Anterior cingulate cortex (tissue), 58 donors: Measurements from ENCODE around the gene TEX14.
"Not testable (repeated sequence)": the region's sequence is repeated elsewhere in the genome, so short reads cannot be mapped to it uniquely, and the experiment has no call there.

Experiments
- DNase-seq, 58 donors: peaks; one replicate each; lab custom pipeline; 2025; lab: John Stamatoyannopoulos, UW

The TEX14 gene

DNA sequence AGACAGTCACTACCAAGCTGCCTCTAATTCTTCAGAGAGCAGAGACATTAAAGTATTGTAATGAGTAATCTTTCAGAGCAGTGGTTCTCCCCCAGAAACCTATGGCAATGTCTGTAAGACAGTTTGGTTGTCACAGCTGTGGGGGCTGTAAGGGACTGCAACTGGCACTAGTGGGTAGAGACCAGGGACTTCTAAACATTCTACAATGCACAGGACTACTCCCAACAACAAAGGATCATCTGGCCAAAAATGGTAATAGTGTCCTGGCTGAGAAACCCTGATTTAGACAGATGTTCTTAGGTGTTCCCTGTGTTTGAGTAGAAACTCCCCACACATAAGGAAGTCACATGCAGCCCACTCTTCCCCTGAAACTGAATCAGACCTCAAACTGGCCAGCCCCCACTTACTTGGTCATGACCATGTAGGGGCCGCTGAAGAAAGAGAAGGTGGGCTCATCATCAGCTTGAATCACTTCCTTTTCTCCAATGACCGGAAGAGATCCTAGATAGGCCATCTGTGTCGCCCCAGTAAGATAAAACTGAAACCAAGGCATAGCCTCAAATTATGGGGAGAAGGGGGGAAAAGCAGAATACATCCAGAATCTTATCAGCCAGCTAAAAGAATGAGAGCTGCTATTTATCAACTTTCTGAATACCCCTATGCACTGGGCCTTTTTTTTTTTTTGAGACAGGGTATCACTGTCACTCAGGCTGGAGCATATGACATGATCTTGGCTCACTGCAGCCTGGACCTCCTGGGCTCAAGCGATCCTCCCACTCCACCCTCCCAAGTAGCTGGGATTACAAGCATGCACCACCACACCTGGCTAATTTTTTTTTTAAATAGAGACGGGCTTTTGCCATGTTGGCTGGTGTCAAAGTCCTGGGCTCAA is 75.8 kb downstream of the TEX14 start:
- DNase-seq = no peak

DNA sequence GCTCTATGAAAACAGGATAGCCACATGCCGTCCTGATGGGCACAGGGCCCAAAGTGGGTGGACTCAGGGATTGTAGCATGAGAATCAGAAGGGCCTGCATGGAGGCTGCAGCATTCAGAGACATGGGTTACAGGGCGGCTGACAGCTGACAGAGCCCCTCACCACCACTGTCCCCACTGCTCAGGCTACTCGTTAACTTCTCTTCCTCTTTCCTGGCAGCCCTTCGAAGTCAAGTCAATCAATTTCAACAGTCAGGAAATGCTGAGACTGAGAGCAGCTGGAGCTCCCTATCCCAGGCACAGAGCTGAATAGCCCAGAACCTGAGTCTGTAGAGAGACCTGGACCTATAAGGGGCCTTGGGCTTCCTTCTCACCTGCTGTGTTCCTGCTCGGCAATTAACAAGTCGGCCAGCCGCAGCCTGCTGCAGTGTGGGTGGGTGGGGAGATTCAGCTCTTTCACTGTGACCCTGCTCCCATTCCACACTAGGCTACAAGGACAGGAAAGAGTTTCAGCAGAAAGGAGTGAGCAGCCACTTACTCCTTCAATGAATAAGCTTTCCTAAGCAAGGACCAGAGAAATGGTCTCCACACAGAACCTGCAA is 76.9 kb downstream of the TEX14 start:
- DNase-seq = no peak

DNA sequence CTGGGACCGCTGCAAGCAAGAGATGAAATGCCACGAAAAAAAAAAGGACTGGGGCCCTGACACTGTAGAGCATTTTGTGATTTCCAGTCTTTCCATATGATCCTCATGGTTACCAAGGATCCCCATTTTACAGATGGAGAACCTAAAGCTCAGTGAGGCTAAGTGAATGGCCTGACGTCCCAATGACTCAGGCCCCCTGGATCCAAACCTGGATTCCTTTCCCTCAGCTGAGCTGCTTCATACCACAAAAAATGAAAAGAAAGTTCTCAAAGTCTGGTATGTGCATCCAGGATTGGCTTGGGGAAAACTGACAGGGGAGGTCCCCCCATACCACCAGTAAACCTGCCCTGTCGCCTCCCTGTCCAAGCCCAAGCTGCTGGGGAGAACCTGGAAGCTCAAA is 80.5 kb downstream of the TEX14 start:
- DNase-seq = no peak

DNA sequence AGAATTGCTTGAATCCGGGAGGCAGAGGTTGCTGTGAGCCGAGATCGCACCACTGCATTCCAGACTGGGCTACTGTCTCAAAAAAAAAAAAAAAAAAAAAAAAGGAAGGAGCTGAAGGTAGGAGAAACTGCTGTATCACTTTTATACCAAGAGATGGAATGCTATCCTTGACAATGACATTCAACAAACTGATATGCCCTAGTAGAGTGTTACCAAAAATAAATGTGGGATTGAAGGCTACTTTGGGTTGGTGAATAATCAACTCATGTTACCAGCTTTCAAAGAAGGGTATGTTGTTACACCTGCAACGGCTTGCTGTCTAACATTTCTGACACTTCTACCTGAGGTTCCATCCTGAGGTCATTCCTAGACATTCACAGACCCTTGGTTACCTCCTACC is 84.9 kb downstream of the TEX14 start:
- no peak for DNase-seq

DNA sequence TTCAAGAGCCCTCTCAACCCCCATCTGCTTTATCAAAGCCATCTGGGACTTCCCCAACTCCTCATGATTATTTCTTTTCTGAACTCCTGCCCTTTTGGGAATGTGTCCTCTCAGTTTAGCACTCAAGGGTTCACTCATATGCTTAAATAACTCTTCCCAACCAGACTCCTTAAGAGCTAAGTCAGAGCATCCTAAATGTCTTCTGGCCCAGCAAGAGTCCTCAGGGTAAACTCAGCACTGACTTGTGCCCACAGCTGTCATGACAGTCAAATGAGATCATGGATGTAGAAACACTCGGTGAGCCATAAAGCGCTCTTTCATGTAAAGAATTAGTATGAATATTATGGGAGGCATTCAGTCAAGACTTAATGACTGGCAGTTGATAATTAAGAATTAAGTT is 85.9 kb downstream of the TEX14 start:
- no peak for DNase-seq

DNA sequence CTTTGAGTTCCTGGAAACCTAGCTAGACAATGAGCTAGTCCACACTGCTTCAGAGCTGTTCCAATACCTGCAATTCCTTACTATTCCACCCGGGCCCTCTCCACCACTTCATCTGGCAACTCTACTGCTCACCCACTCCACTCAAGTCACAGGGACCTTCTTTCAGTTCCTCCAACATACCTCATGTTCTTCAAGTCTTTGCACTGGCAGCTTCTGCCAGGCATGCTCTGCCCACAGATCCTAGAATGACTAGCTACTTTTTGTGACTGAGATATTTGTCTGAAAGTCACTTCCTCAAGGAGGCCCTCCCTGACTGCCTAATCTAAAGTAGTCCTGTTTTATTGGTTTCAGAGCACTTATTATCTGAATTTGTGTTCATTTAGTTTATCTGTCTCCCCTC is 86.4 kb downstream of the TEX14 start:
- no peak for DNase-seq

DNA sequence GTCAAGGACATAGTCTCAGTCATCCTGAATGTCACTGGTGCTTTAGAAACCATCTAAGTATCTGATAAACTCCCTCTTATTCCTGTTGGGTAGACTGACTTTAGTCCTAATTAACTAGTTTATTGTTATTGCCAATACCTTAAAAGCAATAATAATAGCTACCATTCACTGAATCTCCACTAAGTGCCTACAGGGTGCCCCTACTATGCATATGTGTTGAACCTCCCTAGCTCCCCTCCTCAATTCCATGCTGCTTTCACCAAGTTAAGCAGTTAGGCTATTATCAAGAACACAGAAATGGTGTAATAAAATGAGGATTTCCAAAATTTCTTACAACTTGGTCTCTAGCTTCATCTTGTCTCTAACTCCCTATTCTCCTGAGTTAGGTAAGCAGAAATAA is 89.9 kb downstream of the TEX14 start:
- DNase-seq = no peak

DNA sequence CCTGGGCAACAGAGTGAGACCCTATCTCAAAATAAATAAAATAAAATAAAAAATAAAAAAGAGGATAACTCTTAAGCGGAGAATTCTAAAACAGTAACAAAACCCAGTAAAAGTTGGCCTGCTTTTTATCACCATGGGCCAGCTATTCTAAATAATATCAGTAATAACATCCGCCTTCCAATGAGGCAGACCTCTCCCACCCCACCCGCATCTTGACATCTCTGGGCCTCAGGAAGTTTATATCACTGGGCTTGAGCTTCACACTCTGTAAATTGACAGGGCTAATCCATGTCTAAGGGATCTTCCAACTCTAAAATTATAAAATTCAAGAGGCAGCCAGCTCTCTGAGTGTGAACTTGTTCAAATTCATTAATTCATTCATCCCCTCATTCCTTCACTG is 94.5 kb downstream of the TEX14 start:
- no peak for DNase-seq

DNA sequence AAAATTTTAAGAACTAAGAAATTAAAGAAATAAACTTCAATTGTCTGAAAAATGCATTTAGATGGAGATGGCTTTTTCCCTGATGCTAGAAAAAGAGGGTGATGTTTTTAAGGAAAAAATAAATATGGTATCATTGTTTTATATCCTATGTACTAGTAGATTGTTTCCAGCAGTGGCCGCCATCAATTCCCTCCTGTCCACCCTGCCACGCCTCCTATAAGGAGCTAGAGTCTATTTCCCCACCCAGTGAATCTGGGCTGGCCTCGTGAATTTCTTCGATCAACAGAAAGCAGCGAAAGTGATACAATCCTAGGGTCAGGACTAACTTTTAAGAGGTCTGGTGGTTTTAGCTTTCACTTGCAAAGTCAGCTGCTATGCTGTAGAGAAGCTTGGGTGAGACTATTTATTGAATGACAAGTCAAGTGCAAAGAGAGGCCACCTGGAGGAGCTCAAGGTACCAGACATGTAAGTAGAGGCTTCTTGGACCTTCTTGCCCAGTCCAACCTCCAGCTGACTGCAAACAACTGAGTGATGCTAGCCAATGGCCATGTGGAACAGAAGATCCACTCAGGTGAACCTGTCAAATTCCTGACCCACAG is 96.6 kb downstream of the TEX14 start:
- no peak for DNase-seq

DNA sequence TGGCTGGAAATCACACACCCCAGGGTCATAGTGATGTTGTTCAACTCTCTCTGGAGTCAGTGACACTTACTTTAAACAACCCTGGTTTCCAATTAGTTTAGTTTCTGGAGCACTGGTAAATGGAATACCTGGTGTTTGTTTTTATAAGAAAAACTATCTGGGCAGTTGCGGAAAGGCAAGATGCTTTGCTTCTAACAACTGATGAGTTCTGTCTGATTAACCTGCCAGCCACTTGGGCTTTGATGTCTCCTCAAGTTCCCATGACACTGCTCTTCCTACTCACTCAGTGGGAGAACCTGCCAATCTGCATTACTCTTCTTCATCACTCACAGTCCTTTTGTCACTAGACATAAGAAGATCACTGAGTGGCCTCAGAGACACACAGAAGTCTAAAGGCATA is 98.7 kb downstream of the TEX14 start:
- no peak for DNase-seq

DNA sequence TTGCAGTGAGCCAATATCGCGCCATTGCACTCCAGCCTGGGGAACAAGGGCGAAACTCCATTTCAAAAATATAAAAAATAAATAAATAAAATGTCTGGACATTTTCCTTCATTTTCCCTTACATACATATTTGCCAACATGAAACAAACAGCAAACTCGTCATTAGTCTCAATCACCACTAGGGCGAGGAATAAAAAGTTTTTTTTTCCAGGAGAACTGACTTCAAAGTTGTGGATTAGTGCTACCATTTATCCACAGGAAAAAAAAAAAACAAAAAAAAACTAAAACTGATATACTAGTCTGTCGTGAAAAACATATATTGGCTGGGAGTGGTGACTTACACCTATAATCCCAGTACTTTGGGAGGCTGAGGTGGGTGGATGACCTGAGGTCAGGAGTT is 100.4 kb downstream of the TEX14 start:
- no peak for DNase-seq

DNA sequence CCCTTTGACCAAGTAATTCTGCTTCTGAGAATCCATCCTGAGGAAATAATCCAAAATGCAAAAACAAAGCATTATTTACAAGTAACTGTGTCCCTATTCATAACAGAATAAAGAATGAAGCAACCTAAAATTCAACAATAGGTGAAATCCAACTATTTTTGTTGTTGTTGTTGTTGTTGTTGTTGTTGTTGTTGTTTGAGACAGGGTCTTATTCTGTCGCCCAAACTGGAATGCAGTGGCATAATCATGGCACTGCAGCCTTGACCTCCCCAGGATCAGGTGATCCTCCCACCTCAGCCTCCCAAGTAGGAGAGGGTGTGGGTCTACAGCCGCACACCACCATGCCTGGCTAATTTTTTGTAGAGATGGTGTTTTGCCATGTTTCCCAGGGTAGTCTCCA is 101.5 kb downstream of the TEX14 start:
- no peak for DNase-seq

DNA sequence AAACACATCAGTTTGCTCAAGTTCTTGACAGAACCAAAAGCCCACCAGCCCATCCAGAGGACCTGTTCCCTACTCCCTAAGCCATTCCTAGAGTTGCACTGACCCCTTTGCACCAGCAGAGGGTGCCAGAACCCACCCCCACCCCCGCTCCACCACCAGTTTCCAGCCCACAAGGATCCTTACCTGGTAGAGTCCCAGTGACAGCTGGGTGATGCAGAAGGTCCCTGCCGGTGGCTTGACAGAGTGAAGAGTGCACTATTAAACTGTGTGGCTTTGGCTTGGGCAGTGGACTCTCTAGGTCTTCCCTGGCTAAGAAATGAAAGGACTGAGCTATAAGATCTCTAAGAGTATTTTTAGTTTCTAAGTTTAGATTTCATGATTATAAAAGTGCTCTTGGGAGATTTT is 104.1 kb downstream of the TEX14 start:
- peak in 47 of 58 donors; percentile 1 to 71 (median 27) for DNase-seq

DNA sequence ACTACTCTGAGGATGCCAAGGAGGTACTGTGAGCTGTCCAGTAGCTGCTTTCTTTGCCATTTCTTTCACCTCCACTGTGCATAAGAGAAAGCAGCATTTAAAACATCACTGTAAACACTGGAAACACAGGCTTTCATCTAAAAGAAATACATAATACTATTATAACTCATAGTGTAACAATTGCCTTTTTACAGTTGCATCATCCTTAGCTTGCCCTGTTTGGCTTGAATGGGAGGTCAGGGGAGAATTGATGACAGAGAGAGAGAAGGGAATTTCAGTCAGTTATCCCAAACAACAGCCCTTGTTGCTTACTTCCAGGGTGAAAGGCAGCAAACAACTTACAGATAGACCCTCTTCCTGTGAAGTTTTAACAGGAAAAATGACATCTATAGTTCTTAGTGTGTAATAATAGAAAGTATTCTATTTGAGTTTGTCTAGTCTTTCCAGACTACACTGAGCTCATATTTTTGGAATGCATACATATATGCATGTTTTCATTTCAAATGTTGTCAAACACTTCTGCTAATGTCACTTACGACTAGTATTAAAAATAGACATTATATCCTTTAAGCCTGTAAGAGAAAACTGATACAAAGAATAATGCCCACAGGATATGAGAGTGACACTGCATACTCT is 105.7 kb downstream of the TEX14 start:
- DNase-seq = no peak

DNA sequence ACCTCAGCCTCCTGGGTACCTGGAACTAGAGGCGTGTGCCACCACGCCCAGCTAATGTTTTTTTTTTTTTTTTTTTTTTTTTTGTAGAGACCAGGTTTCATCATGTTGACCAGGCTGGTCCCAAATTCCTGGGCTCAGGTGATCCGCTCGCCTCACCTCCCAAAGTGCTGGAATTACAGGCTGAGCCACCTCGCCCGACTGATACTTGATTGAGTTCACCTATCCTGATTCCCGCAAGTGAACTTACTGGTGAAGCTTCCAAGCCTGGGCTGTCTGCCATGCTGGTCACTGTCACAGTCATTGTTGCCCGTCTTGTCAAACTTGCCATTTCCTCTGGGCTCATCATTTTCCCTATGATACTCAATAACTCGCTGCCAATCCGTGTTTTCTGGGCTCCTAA is 106.3 kb downstream of the TEX14 start:
- peak in 3 of 58 donors; percentile 2 to 3 (median 2) for DNase-seq

DNA sequence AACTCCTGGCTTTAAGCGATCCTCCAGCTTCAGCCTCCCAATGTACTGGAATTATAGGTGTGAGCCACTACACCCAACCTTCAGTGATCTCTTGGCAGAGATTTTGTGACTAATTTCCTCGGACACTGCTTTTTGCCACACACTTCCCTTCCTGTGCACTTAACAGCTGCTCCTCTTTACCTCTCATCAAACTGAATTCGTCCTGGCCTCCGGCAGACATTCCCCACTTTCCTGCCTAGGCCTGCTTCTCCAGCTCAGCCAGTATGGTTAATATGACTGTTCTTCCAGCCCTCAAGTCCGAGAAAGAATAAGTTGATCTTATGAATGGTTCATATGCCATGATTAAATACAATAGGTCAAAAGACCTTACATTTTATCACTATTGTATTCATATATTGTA is 108.4 kb downstream of the TEX14 start:
- DNase-seq = no peak

DNA sequence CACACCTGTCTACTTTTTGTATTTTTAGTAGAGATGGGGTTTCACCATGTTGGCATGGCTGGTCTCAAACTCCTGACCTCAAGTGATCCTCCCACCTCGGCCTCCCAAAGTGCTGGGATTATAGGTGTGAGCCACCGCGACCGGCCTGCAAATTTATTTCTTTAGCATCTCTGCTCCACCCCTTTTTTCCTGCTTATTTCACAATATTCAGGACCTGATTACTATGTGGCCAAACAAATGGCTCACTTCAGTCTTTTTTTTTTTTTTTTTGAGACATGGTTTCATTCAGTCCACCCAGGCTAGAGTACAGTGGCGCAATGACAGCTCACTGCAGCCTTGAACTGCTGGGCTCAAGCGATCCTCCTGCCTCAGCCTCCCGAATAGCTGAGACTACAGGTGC is 109.1 kb downstream of the TEX14 start:
- not testable (repeated sequence) for DNase-seq

DNA sequence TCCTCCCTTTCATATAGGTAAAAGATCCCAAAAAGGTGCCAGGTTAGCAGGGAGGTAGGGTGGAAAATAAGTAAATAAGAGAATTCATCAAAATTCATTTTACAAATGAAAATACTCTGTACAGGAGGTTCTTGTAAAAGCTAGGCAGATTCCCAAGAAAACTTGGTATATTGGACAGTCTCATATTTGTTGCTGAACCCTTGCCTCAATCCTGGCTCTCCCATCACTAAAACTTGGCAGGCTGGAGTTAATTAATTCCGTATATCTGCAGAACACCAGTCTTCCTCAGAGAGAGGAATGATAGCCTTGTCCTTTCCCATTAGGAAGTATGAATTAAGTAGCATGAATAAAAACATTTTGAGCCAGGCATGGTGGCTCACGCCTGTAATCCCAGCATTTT is 111.2 kb downstream of the TEX14 start:
- no peak for DNase-seq

DNA sequence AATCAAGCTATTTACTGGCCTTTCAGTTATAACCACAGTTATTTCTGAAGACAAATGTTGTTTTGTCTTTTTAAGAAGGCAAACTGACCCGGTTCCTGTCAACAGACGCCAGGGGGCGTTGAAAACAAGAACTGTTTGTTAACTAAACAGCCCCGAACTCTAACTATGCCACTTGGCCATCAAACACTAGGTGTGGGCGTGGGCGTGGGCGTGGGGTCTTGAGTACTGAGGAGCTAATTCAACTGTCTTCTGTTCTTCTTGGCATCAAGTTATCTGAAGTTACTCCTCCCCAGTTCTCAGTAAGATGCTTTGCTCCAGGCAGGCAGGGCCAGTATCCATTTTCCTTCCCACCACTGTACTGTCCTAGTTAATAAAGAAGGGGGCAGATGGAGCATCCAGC is 114.1 kb downstream of the TEX14 start:
- DNase-seq = peak in 48 of 58 donors; percentile 4 to 85 (median 50)

DNA sequence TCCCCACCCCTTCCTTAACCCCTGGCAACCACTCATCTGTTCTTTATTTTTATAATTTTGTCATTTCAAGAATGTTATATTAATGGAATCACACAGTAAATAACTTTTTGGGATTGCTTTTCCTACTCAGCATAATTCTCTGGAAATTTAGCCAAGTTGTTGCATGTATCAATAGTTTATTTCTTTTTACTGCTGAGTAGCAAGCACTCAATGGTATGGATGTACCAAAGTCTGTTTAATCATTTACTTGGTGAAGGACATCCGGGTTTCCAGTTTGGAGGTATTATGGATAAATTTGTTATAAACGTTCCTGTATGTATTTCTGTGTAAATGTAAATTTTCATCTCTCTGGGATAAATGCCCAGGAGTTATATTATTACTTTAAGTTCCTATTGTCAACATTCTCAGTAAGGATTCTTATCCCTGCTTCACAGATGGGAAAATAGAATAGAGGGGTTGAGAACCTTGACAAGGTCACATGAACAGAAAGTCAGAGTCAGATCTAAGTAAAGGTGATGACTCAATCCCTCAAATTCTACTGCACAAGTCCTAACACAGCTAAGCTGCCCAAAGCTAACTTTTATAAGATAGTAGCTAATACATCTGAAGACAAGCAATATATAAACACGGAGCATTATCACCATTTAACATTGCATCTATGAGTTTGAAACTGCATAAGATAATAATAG is 115.0 kb downstream of the TEX14 start:
- no peak for DNase-seq

DNA sequence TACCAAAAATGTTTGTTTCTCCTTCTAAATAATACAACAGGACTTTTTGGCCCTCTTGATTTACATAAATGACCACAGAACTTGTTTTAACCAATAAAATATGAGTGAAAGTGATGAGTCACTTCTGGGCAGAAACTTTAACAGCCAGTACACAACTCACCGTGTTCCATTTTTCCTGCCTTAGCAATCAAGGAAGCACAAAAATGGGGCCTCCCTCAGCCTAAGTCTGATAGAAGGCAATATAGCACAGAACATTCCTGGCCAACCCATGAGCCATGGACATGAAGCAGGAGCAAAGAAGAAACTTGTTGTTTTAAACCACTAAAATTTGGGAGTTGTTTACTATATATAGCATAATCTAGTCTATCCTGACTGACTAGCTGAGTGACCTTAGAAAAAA is 116.3 kb downstream of the TEX14 start:
- no peak for DNase-seq
